ENCODE data around the gene DPYSL3.

DPYSL3 gene

DNA sequence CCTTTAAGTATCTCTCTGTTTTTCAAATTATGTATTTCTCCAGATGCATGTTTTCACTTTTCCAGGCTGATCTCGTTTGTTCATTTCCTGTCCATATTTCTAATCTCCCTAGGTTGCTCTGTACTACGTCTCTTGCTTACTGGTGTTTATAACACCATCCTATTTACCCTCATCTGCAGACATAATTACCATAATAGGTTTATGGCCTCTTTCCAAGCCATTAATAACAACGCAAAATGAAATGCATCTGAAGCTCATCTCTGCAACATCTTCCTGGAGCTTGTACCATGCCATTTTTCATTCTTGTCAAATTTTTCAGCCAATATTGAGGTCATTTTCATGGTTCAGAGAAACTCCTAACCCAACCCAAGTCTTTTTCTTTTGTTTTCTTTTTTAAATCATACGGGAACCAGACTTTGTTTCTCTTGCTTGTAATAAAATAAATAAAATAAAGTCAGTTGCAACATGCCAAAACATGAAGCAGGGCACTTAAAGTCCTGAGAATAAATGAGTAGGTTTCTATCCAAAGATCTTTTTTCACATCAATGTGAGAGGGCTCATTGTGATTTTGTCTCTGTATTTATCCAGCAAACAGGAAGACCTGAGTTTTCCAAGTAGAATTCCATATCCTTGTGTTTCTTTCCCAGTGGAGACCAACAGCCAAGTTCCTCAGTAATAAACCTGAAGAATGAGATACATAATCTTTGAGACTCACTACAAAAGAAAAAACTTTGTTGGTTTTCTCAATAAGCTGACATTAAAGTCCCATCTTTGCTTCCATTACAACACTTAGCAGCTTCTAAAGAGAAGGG is 37.0 kb downstream of the DPYSL3 start:
- H3K27ac ChIP-seq: no peak overlapping the region
- TF ChIP-seq ZFX (IDR thresholded peaks at IDR 0.05; ENCODE audit: borderline replicate concordance): no peak
- TF ChIP-seq, protein P1, sequence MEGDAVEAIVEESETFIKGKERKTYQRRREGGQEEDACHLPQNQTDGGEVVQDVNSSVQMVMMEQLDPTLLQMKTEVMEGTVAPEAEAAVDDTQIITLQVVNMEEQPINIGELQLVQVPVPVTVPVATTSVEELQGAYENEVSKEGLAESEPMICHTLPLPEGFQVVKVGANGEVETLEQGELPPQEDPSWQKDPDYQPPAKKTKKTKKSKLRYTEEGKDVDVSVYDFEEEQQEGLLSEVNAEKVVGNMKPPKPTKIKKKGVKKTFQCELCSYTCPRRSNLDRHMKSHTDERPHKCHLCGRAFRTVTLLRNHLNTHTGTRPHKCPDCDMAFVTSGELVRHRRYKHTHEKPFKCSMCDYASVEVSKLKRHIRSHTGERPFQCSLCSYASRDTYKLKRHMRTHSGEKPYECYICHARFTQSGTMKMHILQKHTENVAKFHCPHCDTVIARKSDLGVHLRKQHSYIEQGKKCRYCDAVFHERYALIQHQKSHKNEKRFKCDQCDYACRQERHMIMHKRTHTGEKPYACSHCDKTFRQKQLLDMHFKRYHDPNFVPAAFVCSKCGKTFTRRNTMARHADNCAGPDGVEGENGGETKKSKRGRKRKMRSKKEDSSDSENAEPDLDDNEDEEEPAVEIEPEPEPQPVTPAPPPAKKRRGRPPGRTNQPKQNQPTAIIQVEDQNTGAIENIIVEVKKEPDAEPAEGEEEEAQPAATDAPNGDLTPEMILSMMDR (IDR thresholded peaks at IDR 0.05): no peak

DNA sequence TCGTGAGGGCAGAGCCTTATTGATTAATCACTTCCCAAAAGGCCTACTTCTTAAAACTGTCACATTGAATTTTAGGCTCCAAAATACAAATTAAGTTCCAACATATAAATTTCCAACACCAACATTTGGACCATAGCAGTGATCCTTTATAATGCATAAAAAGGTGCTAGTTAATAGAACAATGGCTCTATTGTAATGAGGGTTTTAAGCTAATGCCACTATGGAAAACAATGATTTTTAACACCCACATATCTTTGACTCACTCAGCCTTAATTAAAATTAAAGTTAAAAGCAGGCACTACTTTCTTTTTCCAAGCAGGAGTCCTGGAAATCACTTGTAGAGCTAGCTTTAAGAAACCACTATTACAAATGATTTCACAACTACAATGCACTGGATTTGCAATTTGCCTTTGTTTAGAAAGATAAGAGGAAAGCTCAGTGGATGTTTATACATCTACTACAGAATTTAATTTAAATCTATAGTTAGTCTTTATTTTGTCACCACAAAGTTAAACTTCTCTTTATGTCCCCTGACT is 41.8 kb downstream of the DPYSL3 start:
- TF ChIP-seq, protein P1 (IDR thresholded peaks at IDR 0.05): no peak
- TF ChIP-seq ZFX (IDR thresholded peaks at IDR 0.05; ENCODE audit: borderline replicate concordance): no peak
- no peak overlapping the region for H3K27ac ChIP-seq

DNA sequence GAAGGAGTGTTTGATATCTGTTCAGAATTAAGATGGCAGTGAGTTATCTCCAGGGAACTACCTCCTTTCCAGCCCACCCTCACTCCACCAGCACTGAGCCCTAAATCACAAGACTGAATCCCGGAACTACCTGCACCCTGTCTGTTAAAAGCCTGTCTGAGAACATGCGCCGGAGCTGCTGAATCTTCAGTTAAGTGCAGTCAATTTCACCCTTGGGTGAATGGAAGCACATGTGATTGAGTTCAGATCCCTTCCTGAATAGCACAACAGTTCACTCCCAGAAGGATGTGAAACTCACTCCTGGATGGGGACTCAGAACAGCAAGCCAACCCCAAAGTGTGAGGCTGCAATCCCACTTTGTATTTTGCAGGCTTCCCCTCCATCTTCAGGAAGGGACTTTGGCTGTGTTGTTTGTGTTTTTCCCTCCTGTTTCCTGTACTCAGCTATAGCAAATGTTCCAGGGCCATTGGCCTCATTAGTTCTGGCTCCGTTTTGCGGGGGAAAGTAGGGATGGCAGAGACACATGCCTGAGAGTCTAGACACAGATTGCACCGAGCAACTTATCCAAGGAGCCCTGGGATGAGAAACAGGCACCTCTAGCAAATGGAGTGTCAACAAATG is 43.4 kb downstream of the DPYSL3 start:
- TF ChIP-seq ZFX (IDR thresholded peaks at IDR 0.05; ENCODE audit: borderline replicate concordance): no peak
- TF ChIP-seq, protein P1 (IDR thresholded peaks at IDR 0.05): no peak
- no peak overlapping the region for H3K27ac ChIP-seq

DNA sequence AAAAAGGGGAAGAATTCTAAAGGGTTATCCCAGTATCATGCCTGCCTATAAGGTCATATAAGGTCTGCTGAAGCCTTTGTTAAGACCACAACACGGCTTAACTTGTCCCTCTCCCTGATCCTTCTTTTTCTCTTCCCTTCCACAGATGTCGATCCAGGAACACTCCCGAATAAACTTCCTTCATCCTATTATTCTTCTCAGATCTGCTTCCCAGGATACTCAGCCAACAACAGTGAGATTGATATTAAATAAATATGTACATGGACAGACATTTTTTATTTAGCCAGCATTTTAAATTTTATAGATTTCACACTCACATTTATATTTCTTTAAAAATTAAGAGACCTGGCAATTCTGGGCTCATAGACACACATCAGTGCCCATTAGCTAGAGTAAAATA is 44.1 kb downstream of the DPYSL3 start:
- no peak for TF ChIP-seq ZFX (IDR thresholded peaks at IDR 0.05; ENCODE audit: borderline replicate concordance)
- TF ChIP-seq, protein P1 (IDR thresholded peaks at IDR 0.05): no peak
- no peak overlapping the region for H3K27ac ChIP-seq

DNA sequence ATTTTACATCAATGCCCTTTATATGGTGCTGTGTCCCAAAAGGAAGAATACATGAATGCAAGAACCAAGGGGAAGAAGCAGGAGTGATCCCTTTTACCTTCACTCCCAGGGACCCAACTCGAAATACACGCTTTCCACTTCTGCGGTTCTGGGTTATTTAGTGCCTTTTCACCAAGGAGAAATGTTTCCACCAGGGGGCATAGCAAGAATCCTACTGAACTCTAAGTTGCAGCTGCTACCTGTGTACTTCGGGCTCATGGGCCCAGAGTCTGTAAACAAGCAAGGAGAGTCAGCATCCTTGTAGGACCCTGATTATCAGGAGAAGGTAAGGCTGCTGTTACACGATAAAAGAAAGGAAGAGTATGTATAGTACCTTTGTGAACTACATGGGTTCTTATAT is 45.7 kb downstream of the DPYSL3 start:
- TF ChIP-seq ZFX (IDR thresholded peaks at IDR 0.05; ENCODE audit: borderline replicate concordance): no peak
- TF ChIP-seq, protein P1 (IDR thresholded peaks at IDR 0.05): peak; percentile 54
- H3K27ac ChIP-seq: no peak overlapping the region

DNA sequence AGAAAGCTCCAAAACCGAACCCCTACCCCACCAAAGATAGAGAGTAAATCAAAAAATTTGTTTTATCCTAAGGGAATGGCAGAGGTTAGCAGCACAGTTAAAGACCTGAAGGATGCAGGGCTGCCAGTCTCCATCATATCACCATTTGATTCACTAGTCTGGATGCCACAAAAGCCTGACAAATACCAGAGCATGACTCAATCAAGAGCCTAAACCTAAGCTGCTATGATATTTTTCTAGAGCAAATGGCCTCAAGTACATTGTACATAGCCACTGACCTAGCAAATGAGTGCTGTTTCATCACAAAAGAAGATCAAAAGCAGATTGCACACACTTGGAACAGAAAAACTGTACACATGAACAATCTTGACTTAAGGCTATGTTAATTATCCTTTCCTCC is 48.0 kb downstream of the DPYSL3 start:
- H3K27ac ChIP-seq: no peak overlapping the region
- TF ChIP-seq, protein P1 (IDR thresholded peaks at IDR 0.05): no peak
- TF ChIP-seq ZFX (IDR thresholded peaks at IDR 0.05; ENCODE audit: borderline replicate concordance): no peak

DNA sequence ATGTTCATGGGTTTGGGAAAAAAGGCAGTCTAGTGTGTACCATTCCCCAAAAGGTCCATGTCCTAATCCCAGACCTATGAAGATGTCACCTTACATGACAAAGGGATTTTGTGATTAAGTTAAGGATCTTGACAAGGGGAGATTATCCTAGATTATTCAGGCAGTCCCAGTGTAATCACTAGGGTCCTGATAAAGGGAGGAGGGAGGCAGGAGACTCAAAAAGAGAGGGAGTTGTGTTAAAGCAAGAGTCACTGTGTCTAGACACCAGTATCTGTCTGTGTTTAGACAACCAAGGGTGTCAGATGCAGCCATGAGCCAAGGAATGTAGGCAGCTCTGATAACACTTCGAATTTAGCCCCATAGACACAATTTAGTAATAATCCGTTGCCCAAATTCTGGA is 49.5 kb downstream of the DPYSL3 start:
- H3K27ac ChIP-seq: no peak overlapping the region
- TF ChIP-seq, protein P1 (IDR thresholded peaks at IDR 0.05): no peak
- no peak for TF ChIP-seq ZFX (IDR thresholded peaks at IDR 0.05; ENCODE audit: borderline replicate concordance)
